Lower lobe of right lung (tissue), 2 donors: ENCODE results near the gene SLC25A25. TPM values are rescaled to one million over a fixed set of nuclear protein-coding genes. Genes with fewer than 3 reads are reported as not detected.

ENCODE experiments used
- ATAC-seq, 2 donors: fragments of 200-7000 bp; cut with Tn5 transposase; one replicate each; pipeline ENCODE4 v1.9.1; 2020 to 2022; ENCODE audit warnings: mild to moderate bottlenecking in 2 of 2, moderate library complexity in 2 of 2
- DNase-seq: peaks from one replicate; pipeline ENCODE4 v3.0.0-alpha.2; 2020
- H3K27ac ChIP-seq: fragments of 200-600 bp; one replicate; pipeline ENCODE4 v1.8.0; 2022
- H3K27me3 ChIP-seq: fragments of 200-600 bp; one replicate; pipeline ENCODE4 v1.8.0; 2022; ENCODE audit warnings: low read depth
- H3K36me3 ChIP-seq: fragments of 200-600 bp; one replicate; pipeline ENCODE4 v1.8.0; 2022; ENCODE audit warnings: mild to moderate bottlenecking
- H3K4me1 ChIP-seq: fragments of 200-600 bp; one replicate; pipeline ENCODE4 v1.8.0; 2022
- H3K4me3 ChIP-seq: fragments of 200-600 bp; one replicate; pipeline ENCODE4 v1.8.0; 2022; ENCODE audit warnings: mild to moderate bottlenecking
- H3K9me3 ChIP-seq: fragments of 200-600 bp; one replicate; pipeline ENCODE4 v1.8.0; 2022
- intact Hi-C: fragments of 100-400 bp; cut with DNase I; formaldehyde crosslinking; loops from one replicate; pipeline ENCODE4 v1.11.0; 2022
- total RNA-seq: library from RNA; stranded (reverse); fragmentation: NEBNext Ultra II Directional; extraction: Animal tissue kit (Norgen Biotek cat#: 25700); gene quantifications from one replicate; pipeline ENCODE4 v1.2.1, GENCODE V29; 2021
- TF ChIP-seq, protein P1 (sequence below): fragments of 200-600 bp; IDR thresholded peaks from one replicate; pipeline ENCODE4 v1.8.0; 2022; ENCODE audit warnings: antibody characterized with exemption, mild to moderate bottlenecking
- donor health status: DM: no; HTN: yes; CAD: no; lungs with severe emphysema.

The SLC25A25 gene
- total RNA-seq, 1 donor from 2014 or later = 27.3 TPM

DNA sequence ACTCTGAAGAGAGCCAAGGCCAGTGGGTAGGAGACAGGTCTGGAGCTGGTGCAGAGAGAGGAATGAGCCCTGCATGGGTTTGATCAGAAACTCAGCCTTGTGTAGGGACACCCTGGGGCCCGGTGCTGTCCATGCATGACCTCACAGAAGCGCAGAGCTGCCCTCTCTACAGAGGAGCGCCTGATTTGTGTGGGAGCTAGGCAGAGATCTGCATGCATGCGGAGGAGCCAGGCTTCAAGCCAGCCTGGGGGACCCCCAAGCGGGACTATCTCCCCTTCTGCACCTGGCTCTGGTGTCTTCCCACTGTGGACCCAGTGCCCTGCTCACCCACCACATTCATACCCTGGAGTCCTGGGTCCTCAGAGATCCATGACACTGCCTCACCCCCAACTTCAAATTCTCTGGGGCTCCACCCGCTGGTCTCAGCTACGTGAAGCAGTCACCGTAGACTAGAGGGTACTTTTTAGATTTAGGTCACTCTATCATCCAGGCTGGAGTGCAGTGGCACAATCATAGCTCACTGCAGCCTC is 78.6 kb downstream of the SLC25A25 start:
- peaks cover 25% of the 10 kb centered on the region for H3K4me1 ChIP-seq
- no peaks in the 10 kb centered on the region for H3K27me3 ChIP-seq
- intact Hi-C loops = no loop called here
- DNase-seq = peak; percentile 24
- no peaks in the 10 kb centered on the region for H3K9me3 ChIP-seq
- H3K27ac ChIP-seq = no peak overlapping the region
- H3K36me3 ChIP-seq = no peaks in the 10 kb centered on the region
- H3K4me3 ChIP-seq = no peak overlapping the region
- no peak for ATAC-seq
- TF ChIP-seq, protein P1, sequence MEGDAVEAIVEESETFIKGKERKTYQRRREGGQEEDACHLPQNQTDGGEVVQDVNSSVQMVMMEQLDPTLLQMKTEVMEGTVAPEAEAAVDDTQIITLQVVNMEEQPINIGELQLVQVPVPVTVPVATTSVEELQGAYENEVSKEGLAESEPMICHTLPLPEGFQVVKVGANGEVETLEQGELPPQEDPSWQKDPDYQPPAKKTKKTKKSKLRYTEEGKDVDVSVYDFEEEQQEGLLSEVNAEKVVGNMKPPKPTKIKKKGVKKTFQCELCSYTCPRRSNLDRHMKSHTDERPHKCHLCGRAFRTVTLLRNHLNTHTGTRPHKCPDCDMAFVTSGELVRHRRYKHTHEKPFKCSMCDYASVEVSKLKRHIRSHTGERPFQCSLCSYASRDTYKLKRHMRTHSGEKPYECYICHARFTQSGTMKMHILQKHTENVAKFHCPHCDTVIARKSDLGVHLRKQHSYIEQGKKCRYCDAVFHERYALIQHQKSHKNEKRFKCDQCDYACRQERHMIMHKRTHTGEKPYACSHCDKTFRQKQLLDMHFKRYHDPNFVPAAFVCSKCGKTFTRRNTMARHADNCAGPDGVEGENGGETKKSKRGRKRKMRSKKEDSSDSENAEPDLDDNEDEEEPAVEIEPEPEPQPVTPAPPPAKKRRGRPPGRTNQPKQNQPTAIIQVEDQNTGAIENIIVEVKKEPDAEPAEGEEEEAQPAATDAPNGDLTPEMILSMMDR = no peak

DNA sequence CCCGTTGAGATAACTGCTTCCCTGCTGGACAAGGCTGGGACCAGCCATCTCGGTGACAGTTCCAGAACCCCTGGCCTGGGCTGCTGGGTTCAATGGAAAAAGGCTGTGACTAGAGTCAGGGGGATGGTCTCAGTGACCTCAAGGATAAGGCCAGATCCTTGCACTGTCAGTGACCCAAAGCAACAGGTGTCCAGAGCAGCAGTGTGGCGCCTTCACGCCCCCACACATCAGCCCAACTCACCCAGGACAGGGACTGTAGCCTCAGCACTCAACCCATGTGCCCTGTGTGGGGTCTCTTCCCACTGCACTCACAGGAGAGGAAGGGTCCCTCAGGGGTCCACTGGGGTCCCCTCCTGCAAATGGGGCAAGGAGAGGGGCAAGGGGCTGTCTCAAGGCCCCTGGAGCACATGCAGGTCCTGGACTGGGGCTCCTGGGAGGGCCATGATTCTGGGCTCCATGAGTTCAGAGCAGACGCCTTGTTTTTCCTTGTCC is 80.5 kb downstream of the SLC25A25 start:
- Histone ChIP-seq H3K36me3 (no peaks in the 10 kb centered on the region), H3K9me3 (no peaks in the 10 kb centered on the region), H3K4me1 (peaks cover 25% of the 10 kb centered on the region), H3K4me3 (no peak overlapping the region), H3K27ac (peak overlapping the region; percentile 67), H3K27me3 (no peaks in the 10 kb centered on the region)
- intact Hi-C loops = no loop called here
- DNase-seq (no peak), ATAC-seq (no peak)
- TF ChIP-seq, protein P1 = no peak

DNA sequence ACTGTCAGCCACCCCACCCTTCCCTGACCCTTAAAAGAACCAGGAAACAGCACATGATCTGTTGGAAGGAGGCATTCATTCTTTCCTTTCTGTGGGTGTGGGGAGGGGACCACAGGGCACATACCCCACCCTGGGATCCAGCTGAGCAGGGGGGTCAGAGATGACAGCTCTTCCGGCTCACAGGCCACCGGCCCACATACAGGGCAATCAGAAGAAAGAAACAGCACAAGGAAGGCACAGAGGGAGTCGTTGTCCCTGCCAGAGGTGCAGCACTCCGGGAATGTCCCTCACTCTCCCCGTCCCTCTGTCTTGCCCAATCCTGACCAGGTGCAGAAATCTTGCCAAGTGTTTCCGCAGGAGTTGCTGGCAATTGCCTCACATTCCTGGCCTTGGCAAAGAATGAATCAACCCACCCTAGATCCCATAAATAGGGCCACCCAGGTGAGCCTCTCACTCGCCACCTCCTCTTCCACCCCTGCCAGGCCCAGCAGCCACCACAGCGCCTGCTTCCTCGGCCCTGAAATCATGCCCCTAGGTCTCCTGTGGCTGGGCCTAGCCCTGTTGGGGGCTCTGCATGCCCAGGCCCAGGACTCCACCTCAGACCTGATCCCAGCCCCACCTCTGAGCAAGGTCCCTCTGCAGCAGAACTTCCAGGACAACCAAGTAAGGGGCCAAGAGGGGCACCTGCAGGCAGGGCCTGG is 81.1 kb downstream of the SLC25A25 start, which contains the start of gene LCN2:
LCN2 (plus strand) TSS at position 453 of the 701 bp plus-strand sequence; CDS start at position 526, 73 bp downstream.
- H3K4me1 ChIP-seq = peaks cover 25% of the 10 kb centered on the region
- H3K27ac ChIP-seq = peak within 1 kb of the TSS; percentile 67
- ATAC-seq (peak; percentile 77 to 83), DNase-seq (peak; percentile 67)
- TF ChIP-seq, protein P1 = no peak
- H3K27me3 ChIP-seq = no peaks in the 10 kb centered on the region
- H3K36me3 ChIP-seq = no peaks in the 10 kb centered on the region
- no peak within 1 kb of the TSS for H3K4me3 ChIP-seq
- intact Hi-C loops = no loop called here
- H3K9me3 ChIP-seq = no peaks in the 10 kb centered on the region

DNA sequence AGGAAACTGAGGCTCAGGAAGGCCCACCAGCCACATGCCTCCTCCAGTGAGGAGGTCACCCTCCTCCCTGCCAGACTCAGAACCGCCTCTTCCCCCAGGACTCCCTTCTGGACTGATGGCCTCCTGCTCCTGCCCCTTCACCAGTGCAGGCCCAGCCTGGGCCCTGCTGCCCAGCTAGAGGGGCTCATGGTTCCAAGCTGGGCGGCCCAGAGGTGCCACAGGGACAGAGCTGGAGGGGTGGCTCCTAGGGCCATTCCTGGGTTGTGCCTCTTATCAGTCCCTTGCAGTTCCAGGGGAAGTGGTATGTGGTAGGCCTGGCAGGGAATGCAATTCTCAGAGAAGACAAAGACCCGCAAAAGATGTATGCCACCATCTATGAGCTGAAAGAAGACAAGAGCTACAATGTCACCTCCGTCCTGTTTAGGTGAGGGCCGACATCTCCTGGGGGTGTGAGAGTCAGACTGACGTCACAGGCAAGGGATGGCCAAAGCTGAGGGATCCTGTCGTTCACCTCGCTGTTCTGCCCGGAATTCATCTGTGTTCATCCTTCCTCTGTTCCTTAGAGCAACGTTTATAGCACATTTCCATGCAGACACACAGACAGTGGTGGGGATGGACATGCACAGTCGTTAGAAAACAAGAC is 82.0 kb downstream of the SLC25A25 start:
- H3K4me3 ChIP-seq = no peak overlapping the region
- ATAC-seq = no peak
- no peaks in the 10 kb centered on the region for H3K36me3 ChIP-seq
- peak; percentile 40 for DNase-seq
- TF ChIP-seq, protein P1 = no peak
- H3K9me3 ChIP-seq = no peaks in the 10 kb centered on the region
- intact Hi-C loops = no loop called here
- no peaks in the 10 kb centered on the region for H3K27me3 ChIP-seq
- H3K4me1 ChIP-seq = peaks cover 25% of the 10 kb centered on the region
- peak overlapping the region; percentile 67 for H3K27ac ChIP-seq

DNA sequence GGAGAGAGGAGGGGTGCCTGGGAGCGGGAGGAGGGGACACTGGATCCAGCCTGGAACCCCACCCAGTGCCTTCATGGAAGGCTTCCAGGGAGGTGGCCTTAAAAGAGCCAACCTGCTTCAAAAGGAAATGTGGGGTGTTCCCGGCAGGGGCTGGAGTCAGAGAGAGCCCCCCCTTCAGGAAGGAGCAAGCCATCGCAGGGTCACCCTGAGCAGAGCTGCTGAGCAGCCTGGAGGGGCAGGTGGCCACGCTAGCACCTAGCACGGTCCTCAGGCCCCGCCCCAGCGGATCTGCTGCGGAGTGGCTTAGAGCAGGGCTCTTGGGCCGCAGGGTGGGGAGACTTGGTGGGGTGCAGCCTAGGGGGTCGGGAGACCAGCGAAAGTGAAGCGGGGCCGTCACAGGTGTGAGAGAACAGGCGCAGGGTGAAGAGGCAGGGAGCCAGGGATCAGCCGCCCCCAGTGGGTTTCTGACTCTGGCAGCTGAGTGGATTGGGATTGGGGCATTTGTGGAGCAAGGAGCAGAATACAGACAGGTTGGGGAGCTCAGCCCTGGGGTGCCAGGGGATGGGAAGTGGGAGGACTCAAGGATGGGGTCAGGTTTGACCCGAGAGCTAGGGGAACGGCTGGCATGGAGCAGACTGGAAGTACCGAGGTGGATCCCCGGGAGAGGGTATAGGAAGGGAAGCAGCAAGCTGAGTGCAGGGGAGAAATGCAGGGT is 82.7 kb downstream of the SLC25A25 start:
- Histone ChIP-seq H3K27ac (no peak overlapping the region), H3K36me3 (no peaks in the 10 kb centered on the region), H3K4me3 (no peak overlapping the region), H3K9me3 (no peaks in the 10 kb centered on the region), H3K27me3 (no peaks in the 10 kb centered on the region), H3K4me1 (peaks cover 25% of the 10 kb centered on the region)
- ATAC-seq (peak; percentile 4 to 14), DNase-seq (peak; percentile 55)
- intact Hi-C loops = no loop called here
- TF ChIP-seq, protein P1 = no peak
